SK-N-DZ (cell line): ENCODE results near the gene PLA2G3.
"Not testable (repeated sequence)": the region's sequence is repeated elsewhere in the genome, so short reads cannot be mapped to it uniquely, and the experiment has no call there.

ENCODE experiments used
- DNase-seq: peaks from one replicate; pipeline ENCODE4 v3.0.0-alpha.2; 2015; ENCODE audit warnings: low spot score

Gene PLA2G3

DNA sequence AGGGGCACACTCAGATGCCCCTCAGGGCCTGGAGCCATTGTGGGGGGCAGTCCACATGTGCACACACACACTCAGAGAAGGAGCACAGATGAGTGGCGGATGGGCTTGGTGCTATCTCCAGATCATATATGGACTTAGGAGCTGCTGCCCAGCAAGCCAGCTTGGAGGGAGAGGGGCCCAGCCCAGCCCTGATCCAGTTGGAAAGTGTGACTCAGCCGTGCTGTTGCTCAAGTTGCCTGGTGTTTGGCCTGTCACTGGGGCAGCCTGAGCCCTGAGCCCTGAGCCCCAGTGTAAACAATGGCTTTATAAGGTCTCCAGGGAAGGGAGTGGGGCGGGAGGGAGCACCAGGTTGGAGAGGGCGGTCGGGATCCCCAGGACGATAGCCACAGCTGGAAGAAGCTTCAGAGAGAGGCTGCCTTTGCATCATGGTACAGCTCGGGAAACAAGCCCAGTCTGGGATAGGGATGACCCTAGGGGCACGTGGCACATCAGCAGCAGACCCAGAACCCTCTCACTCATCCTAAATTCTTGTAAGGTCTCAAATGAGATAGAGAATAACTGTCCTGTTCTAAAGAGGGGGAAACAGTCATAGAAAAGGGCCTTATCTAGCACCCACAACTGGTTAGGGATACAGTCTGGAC lies 37.7 kb downstream of the PLA2G3 start:
- no peak for DNase-seq

- no peak for DNase-seq
Observed at GRCh38 chr22:31100762-31101525, 39.4 kb downstream of the PLA2G3 start.

DNA sequence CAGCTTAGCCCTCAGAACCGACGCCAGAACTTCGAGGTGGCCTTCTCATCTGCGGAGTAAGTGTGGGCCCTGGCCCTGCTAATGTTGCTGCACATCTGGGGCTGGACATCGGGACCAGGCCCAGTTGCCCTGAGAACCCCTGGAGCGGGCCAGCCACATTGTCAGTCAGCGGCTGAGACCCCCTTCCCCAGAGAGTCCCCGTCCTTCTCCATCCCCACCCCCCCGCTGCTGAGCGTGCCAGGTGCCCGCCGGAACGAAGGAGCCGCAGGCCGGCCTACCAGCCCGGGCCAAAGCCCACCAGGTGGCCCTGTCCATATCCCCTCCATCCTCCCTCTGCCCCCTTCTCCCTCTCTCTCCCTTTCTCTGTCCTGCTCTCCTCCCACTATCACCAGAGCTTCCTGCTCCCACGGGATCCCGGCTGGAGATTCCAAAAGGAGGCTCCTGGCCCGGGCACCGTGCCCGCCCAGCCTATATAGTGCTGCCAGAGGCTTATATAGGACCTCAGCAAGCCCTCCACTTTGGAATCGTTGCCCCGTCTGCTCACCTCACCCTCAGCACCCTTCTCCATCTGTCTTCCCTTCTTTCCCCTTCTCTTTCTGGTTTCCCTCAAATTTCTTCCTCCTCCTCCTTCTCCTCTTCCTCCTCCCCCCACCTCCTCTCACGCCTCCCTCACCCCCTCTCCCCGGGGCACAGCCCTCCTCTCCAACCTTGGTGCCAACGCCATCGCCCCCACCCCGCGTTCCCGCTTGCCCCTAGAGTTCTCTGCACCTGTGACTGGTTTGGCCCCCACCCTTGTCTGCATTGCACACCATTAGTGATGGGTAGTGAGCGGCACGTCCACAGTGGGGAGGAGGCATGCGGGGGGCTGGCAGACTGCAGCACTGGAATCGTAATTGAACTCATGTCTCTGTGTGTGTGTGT lies 40.2 kb downstream of the PLA2G3 start:
- no peak for DNase-seq

GRCh38 chr22:31099386-31099785 lies 40.9 kb downstream of the PLA2G3 start:
- DNase-seq: no peak

DNA sequence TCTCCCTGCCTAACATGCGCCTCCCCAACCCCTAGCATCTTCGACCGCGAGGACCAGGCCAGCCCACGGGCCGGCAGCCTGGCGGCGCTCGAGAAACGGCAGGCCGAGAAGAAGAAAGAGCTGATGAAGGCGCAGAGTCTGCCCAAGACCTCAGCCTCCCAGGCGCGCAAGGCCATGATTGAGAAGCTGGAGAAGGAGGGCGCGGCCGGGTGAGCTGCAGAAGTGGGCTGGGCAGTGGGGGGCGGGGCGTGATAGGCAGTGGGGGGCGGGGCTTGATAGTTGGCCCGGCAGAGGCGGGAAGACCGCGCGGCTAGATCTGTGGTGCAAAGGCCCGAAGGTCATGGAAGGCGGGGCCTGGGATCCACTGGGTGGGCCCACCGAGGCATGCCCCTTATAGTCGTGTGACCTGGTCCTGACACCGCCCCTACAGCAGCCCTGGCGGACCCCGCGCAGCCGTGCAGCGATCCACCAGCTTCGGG lies 41.6 kb downstream of the PLA2G3 start:
- DNase-seq: no peak

GRCh38 chr22:31097941-31098631 lies 42.2 kb downstream of the PLA2G3 start:
- no peak for DNase-seq

DNA sequence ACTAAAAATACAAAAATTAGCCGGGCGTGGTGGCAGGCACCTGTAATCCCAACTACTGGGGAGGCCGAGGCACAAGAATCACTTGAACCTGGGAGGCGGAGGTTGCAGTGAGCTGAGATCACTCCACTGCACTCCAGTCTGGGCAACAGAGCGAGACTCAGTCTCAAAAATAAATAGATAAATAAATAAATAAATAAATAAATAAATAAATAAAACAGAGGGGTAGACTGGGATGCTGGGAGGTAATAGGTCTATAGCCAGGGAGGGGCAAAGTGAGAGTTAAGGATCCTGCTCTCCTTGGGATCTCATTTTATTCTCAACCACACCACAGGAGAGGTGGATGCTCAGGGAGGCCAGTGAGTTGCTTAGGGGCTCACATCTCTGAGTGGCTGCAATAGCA lies 42.8 kb downstream of the PLA2G3 start:
- not testable (repeated sequence) for DNase-seq

DNA sequence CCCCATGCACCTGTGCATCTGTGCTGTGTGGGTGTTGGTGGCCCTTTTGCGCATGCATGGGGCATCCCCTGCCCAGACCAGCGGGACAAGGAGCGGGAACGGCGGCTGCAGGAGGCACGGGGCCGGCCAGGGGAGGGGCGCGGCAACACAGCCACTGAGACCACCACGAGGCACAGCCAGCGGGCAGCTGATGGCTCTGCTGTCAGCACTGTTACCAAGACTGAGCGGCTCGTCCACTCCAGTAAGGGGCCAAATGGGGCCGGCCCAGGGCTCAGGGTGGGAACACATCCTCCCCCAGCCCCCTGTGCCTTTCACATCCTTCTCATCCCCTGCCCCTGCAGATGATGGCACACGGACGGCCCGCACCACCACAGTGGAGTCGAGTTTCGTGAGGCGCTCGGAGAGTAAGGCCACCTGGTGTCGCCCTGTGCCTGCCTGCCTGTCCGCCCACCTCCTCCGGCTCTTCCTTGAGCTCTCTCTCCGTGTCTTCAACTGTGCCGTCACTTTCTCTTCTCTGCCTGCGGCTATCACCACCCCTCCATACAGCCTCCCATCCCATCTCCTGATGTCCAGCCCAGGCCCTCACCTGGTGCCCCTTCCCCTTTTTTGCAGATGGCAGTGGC lies 43.5 kb downstream of the PLA2G3 start:
- DNase-seq: no peak

- no peak for DNase-seq
Observed at GRCh38 chr22:31095637-31096249, 44.6 kb downstream of the PLA2G3 start.

- DNase-seq: no peak
Observed at GRCh38 chr22:31094741-31095140, 45.6 kb downstream of the PLA2G3 start.

- no peak for DNase-seq
Observed at GRCh38 chr22:31094021-31094551, 46.2 kb downstream of the PLA2G3 start.

- DNase-seq: no peak
Observed at GRCh38 chr22:31093086-31093850, 47.0 kb downstream of the PLA2G3 start.

GRCh38 chr22:31092161-31092560 lies 48.1 kb downstream of the PLA2G3 start:
- DNase-seq: no peak

GRCh38 chr22:31091106-31091975 lies 49.0 kb downstream of the PLA2G3 start:
- no peak for DNase-seq

- DNase-seq: no peak
Observed at GRCh38 chr22:31090217-31091085, 49.9 kb downstream of the PLA2G3 start.

DNA sequence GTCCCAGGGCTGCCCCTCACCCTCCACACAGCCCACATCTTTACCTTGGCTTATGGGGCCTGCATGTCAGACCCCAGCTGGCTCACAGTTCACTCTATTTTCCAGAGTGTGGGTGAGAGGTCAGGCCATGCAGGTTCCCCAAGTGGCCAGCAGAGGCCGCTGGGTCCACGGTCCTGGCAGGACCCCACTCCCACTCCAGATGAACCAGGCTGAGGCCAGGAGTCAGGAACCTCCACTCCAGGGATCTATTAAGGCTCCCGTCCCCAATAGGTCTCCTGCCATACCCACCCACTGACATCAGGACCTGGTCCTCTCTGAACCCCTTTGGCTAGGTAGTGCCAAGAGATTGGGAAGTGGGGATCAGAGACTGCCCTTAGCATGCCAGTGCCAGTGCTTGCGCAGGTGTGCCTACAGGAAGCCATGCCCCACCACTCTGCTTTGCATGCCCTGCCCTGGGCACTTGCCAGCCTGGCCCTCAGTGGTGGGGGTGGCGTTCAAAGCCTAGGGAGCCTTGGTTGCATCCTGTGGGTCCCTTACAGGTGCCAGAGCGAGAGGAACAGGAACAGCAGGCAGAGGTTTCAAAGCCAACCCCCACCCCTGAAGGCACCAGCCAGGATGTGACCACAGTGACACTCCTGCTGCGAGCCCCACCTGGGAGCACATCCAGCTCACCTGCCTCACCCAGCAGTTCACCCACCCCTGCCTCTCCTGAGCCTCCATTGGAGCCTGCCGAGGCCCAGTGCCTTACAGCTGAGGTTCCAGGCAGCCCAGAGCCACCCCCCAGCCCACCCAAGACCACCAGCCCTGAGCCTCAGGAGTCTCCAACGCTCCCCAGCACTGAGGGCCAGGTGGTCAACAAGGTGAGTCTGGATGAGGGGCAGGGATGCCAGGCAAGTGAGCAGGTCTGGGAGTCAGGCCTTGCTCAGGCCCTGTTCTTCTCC lies 50.9 kb downstream of the PLA2G3 start:
- peak; percentile 51 for DNase-seq
